ENCODE results near the gene CALCOCO2.
"Not testable (repeated sequence)": the region's sequence is repeated elsewhere in the genome, so short reads cannot be mapped to it uniquely, and the experiment has no call there.

Gene CALCOCO2

DNA sequence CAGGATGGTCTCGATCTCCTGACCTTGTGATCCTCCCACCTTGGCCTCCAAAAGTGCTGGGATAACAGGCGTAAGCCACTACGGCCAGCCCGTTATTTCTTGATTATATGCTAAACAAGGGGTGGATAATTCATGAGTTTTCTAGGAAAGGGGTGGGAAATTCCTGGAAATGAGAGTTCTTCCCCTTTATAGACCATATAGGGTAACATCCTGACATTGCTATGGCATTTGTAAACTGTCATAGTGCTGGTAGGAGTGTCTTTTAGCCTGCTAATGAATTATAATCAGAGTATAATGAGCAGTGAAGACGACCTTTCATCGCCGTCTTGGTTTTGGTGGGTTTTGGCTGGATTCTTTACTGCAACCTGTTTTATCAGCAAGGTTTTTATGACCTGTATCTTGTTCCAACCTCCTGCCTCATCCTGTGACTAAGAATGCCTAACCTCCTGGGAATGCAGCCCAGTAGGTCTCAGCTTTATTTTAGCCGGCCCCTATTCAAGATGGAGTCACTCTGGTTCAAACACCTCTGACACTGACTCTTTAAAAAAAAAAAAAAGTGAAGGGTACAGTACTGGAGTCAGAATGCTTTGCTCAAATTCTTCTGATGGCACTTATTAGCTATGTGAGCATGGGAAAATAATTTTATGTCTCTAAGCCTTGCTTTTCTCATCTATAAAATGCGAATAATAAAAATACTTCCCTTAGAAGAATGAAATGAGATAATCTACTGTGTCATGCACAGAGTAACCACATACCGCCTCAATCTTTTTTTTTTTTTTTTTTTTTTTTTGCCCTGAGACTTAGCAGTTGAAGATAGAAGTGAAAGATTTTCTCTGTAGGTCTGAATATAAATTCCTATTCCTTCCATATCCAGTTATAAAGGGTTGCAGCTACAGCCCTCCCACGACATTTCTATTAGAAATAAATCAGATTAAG lies 5.1 kb upstream of the CALCOCO2 start:
- DNase-seq (ENCODE audit: low read depth) = no peak

DNA sequence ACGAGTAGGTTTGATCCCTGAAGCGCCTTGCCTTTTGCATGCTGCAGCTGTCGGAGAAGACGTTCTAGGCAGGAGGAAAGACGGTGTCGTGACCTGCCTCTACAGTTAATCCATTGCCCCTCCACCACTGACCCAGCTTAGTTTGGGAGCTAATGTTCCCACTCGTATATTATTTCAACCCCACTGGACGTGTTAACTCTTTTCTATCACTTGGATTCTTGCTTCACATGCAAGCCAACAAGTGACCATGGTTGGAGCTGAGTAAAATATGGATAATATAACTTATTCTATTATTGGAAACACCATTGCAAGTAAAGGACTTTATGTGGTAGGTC lies 681 bp downstream of the CALCOCO2 start:
- DNase-seq (ENCODE audit: low read depth) = no peak

- no peak for DNase-seq (ENCODE audit: low read depth)
These were observed 4.1 kb downstream of the CALCOCO2 start for GRCh38 chr17:48834973-48835372.

DNA sequence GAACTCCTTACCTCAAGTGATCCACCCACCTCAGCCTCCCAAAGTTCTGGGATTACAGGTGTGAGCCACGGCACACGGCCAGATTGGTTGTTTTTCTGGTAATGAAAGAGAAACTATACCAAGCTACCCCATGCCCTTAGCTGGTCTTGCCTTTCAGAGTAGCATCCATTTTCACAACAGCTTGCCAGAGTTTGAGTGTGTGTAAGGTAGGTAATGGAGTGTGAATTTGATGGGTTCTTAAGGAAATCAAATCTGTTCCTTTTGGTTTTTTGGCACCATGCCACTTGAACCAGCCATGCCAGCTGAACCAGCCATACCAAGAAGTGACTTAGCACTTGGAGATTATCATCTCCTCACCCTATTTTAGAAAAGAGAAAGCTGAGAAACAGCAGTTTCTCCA lies 5.1 kb downstream of the CALCOCO2 start:
- DNase-seq (ENCODE audit: low read depth) = no peak

DNA sequence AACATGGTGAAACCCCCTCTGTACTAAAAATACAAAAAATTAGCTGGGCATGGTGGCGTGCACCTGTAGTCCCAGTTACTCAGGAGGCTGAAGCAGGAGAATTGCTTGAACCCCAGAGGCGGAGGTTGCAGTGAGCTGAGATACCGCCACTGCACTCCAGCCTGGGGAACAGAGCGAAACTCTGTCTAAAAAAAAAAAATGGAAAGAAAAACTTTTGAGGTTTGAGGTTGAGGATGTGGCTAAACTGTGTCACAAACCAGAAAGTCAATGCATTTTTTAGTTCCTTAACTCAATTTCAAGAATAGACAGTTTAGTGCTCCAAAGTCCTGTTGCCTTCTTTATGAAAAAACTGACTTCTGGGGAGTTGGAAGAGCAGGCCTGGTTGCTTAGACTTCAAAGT lies 6.6 kb downstream of the CALCOCO2 start:
- DNase-seq (ENCODE audit: low read depth) = not testable (repeated sequence)

GRCh38 chr17:48840441-48840840 lies 9.6 kb downstream of the CALCOCO2 start:
- DNase-seq (ENCODE audit: low read depth) = no peak

DNA sequence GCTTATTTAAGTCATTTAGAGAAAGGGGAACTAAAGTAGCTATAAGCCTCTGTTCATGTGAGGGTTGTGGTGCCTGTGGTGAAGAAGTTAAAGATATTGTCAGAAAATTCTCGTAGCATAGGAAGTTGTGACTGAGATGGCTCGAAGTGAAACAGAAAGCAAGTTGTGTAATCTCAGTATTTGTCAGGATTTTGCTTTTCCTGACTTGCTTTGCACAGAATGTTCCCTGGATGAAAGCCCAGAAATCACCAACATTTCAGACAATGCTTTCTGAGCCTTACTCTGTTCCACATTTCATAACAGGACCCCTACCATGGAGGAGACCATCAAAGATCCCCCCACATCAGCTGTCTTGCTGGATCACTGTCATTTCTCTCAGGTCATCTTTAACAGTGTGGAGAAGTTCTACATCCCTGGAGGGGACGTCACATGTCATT lies 10.6 kb downstream of the CALCOCO2 start:
- no peak for DNase-seq (ENCODE audit: low read depth)

GRCh38 chr17:48842746-48843145 lies 11.9 kb downstream of the CALCOCO2 start:
- no peak for DNase-seq (ENCODE audit: low read depth)

- DNase-seq (ENCODE audit: low read depth) = no peak
These were observed 12.5 kb downstream of the CALCOCO2 start for GRCh38 chr17:48843187-48843900.

GRCh38 chr17:48850792-48851323 lies 20.0 kb downstream of the CALCOCO2 start:
- no peak for DNase-seq (ENCODE audit: low read depth)

DNA sequence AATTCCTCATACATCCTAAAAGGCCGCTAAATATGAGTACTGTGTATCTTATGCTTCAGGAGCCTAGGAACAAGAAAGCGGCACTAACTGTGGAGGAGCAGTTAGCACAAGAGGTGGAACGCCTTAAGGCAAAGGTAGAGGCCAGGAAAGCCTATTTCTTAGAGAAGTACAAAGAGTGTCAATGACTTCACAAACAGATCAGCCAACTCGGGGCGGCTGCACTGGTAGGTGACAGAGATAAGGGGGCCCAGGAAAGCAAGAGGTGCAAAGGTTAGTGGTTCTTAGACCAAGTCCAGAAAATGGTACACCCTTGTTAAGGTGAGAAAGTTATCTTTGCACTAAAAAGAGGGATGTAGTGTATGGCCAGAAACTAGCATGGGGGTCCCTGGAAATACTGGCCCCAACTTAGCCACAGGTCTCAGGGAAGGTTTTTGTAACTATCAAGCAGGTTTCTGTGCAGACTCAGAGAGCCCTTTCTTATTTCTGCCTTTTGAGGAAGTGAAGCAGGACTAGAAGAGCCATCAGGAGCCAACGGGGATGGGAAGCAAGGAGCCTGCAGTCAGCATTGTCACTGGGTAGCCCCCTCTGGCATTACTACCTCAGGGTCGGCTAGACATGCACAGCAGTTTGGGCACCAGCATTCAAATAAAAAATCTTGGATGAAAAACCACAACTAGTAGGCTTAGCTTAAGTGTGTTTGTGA lies 24.1 kb downstream of the CALCOCO2 start:
- no peak for DNase-seq (ENCODE audit: low read depth)

DNA sequence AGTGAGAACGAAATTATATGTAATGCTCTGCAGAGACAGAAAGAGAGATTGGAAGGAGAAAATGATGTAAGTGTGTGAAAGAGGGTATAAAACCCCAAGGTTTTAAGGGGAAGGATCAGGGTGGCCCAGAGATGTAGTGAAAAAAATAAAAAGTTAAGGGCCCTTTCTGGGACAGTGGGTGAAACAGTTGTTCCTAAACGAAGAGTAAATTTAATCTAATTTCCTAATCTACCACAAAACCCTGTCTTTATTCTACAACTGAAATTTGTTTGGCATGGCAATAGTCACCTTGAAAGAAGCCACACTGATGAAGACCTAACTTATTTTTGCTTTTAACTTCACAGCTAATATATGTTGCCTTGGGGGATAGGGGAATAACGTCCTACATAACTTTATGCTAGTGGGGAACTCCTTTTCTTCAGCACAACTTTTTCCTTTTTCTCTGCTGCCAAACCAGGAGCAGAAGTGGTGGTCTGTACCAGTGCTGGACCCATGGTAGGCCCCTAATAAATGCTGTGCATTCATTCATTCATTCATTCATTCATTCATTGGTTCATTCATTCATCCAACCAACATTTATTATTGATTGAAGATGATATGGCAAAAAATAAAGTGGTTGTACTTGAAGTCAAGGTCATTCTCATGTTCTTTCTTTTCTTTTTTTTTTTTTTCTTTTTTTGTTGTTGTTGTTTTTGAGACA lies 25.4 kb downstream of the CALCOCO2 start:
- DNase-seq (ENCODE audit: low read depth) = no peak

DNA sequence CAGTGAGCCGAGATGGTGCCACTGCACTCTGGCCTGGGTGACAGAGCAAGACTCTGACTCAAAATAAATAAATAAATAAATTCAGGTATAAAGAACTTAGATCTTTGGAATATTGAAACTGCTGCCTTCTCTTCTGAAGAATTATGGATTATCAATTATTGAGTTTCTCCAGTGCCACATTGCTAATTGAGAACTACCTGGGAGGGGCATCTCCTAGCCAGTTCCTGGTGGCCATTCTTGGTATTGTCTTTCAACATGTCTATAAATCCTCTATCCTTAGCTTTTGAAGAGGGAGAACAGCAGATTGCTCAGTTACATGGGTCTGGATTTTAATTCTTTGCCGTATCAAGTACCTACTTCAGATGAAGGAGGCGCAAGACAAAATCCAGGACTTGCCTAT lies 29.2 kb downstream of the CALCOCO2 start:
- no peak for DNase-seq (ENCODE audit: low read depth)

DNA sequence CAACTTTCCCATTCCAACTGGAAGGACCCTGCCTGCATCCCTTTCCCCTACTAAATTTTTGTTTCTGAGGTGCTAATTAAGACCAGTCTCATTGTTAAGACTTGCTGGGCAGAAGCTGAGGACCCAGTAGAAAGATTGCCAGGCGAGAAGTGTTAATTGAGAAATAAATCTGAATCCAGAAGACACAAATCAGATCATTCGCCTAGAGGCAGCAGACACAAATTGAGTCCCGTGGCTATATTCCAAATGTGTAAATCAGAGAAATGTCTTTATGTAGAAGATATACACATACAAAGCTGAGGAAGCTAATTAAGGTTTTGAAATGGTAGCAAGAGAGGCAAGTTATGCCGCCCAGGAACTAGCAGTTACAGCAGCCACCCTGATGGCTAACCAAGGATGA lies 29.6 kb downstream of the CALCOCO2 start:
- DNase-seq (ENCODE audit: low read depth) = no peak

DNA sequence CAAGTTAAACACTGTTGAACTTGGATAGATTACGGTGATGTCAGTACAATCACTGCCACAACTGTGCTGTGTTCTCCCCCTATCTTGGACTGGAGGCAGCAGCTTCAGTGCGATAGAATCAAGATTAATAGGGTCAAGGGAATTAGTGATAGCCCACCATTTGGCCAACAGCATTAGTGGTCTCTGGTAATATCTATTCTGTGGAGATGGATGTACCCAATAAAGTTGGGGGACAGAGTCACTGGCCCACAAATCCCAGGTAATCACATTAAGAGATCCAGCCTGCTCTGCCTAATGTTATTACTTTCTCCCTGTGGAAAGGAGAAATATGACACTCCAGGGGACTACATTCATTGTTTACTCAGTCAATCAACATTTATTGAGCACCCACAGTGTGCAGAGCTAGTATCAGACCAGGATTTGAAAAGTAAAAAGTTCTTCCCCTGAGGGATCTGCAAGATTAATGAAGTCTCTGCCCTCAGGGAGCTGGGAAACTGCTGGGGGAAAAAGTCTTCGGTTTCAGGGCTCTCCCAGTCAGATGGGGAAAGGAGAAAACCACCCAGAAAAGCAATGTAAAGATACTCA lies 38.2 kb downstream of the CALCOCO2 start:
- no peak for DNase-seq (ENCODE audit: low read depth)

GRCh38 chr17:48869821-48870318 lies 39.0 kb downstream of the CALCOCO2 start:
- DNase-seq (ENCODE audit: low read depth) = no peak

GRCh38 chr17:48871035-48871550 lies 40.3 kb downstream of the CALCOCO2 start:
- DNase-seq (ENCODE audit: low read depth) = no peak

DNA sequence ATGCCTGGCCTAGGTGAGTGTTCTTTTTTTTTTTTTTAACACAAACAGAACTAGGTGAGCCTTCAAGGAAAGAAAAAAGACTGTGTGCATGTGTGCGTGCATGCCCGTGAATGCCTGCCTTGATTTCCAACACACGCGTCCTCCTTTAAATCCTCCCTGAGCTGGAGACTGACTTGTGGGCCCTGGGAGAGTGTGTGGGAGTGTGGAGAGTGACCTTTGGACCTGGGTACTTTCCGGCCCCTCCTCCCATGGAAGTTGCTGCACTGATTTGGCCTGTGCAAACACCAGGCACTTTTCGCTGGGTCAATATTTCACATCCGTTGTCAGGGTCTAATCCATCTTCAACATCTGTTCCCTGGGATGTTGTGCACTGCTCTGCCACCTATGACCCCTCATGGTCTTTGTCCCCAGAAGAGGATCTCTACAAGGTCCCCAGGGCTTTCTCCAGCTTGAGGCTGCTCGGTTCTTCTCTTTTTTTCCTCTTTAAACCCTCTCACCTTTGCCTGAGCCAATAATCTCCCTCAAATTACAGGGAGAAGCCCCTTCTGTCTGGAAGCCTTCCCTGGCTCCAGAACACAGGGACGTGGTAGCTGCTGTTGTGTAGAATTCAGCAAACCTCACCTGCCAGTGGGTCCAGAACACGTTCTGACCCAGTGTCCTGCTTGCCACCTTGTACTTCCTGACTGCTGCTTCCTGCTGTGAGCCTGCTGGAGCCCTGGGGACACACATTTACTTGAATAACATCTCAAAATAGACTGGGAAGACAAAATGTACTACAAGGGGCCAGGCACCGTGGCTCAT lies 40.9 kb downstream of the CALCOCO2 start:
- no peak for DNase-seq (ENCODE audit: low read depth)

DNA sequence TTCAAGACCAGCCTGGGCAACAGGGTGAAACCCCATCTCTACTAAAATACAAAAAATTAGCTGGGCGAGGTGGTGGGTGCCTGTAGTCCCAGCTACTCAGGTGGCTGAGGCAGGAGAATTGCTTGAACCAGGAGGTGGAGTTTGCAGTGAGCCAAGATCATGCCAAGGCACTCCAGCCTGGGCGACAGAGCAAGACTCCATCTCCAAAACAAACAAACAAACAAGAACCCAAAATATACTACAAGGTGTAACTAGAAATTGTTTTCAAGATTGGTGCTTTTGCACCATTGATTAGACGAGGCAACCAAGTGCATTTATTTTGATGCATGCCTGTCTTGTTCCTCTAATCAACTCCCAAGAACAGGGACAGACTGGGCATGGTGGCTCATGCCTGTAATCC lies 41.6 kb downstream of the CALCOCO2 start:
- DNase-seq (ENCODE audit: low read depth) = not testable (repeated sequence)

DNA sequence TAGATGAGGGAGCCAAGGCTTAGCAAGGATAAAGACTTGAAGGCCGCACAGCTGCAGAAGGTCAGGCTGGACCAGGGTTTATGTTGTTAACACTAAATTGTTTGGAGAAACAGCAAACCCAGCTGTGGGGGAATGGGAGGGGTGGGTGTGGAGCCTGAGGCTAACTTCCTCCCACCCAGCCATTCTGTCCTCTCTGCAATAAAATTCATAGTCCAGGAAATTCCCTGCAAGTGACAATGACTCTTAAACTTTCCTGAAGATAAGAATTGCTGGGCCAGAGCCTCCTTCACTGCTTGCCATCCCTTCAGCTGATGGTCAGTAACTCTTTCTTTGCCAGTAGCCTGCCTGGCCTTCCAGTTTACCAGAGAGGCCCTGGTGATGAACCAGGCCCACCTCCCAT lies 42.4 kb downstream of the CALCOCO2 start:
- DNase-seq (ENCODE audit: low read depth) = no peak

Data from HS-5 (cell line).